Stimulated activated CD8-positive, alpha-beta memory T cell treated with anti-CD3 and anti-CD28 coated beads, Interleukin-7, amount 100 ng/mL, for 24 hours (primary cell): ENCODE data around the gene GUCY1B1.

Experiments used
- DNase-seq: peaks from one replicate; pipeline ENCODE4 v3.0.0-alpha.2; 2020; ENCODE audit warnings: low read depth

The GUCY1B1 gene

GRCh38 chr4:155800685-155801343, 42.0 kb downstream of the GUCY1B1 start:
- DNase-seq, result no peak

- DNase-seq, result no peak
Observed at GRCh38 chr4:155802190-155802959, 43.6 kb downstream of the GUCY1B1 start.

DNA sequence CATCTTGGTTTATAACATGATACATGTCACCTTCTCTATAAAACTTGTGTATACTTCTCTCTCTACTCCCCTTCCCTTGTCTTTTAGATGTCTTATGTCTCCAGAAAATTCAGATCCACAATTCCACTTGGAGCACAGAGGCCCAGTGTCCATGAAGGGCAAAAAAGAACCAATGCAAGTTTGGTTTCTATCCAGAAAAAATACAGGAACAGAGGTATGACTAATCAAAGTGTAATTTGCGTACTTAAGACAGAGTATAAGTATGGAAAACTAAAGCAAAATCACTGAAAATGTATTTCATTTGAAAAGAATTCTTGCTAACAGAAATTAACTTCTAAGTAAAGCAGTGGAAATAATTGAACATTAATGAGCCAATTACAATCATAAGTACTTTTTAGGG, 46.2 kb downstream of the GUCY1B1 start:
- no peak for DNase-seq

DNA sequence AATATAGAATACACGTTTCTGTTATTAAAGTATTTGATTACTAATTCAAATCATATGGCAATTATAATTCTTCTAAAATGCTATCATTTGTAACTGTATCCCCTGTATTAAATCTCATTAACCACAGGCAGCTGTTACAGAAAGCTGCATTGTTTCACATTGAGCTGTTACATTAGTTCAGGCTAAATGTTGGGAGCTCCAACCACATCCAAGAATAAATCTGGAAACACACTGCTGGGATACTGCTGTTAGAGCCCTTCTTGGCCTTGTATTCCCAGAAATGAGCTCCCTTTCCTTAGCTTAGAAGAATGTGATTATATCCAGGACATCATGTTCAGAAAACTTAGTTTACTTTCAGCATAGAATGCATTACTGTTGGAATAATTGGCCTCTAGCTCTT, 48.2 kb downstream of the GUCY1B1 start:
- DNase-seq, result no peak

GRCh38 chr4:155809835-155810234, 51.0 kb downstream of the GUCY1B1 start:
- no peak for DNase-seq

GRCh38 chr4:155811083-155811482, 52.3 kb downstream of the GUCY1B1 start:
- no peak for DNase-seq

DNA sequence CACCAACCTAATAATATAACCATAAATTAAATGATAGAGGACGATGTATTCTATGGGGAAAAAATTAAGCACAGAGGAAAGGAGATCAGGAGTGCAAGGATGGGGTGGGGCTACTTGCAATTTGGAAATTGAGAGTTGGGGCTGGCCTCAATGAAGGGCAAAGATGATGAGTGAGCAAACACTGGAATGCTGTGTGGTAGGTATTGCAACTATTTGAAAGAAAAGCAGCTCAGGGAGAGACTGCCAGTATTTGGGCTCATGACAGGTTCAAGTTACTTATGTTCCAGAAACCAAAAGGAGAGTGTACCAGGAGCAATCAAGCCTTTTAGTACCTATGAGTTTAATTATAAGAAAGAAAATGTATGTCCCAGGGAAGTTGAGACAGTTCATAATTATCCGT, 59.8 kb downstream of the GUCY1B1 start:
- DNase-seq, result no peak

DNA sequence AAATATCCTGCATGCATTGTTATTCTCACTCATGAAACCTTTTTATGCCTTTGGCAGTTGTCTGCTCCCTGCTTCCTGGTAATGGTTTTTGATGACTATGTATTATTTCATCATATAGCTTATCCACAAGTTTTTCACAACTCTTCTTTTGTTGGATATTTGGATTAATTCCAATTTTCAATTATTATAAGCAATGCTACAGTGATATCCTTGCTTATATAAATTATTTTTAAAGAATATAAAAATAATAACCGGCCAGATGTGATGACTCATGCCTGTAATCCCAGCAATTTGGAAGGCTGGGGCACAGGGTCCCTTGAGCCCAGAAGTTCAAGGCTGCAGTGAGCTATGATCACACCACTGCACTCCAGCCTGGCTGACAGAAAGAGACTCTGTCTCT, 60.2 kb downstream of the GUCY1B1 start:
- no peak for DNase-seq

- no peak for DNase-seq
Observed at GRCh38 chr4:155820887-155821518, 62.2 kb downstream of the GUCY1B1 start.

DNA sequence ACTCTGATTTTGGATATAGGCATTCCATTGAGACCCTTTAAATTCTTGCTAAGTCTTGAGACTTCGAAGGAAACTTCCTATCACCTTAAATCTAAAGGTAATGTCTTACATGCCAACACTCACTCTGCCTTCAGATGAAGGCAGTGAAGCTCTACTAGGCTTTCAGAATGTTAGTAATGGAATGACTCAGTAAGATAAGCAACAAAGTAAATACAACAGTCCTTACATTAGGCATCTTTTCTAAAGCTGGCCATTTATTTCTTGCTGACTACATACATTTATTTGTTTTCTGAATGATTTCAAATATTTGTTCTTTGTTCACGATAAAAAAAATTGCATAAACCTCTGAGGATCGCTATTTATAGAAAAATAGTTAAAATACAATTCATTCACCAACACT, 63.8 kb downstream of the GUCY1B1 start:
- no peak for DNase-seq

GRCh38 chr4:155828628-155829027, 69.8 kb downstream of the GUCY1B1 start:
- DNase-seq, result no peak

GRCh38 chr4:155832664-155833063, 73.8 kb downstream of the GUCY1B1 start:
- no peak for DNase-seq

DNA sequence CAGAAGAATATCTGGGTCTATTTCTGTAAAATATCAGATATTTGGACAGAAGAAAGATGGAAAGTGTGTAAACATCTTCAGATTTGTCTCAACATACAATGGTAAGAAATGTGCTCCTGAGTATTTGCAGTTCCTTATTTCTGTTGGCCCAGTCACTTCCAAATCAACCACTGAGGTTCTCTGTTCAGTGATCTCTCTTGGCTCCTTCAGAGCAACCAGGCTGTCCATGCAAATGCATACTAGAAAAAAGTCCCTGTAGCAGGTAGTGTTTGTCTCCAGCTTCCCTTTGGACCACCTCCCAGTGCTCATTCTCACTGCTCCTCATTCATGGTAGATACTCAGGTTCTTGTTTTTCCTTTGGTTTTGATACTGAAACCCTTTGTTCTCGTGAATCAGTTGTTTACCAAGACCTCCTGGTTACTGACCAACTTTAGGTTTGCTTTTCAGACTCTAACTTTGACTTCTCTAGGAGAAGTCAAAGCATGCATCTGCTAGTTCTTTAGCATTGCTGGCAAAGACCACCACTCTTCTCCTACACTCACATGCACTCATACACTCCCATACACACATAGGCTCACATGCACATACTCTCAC, 78.5 kb downstream of the GUCY1B1 start:
- no peak for DNase-seq

DNA sequence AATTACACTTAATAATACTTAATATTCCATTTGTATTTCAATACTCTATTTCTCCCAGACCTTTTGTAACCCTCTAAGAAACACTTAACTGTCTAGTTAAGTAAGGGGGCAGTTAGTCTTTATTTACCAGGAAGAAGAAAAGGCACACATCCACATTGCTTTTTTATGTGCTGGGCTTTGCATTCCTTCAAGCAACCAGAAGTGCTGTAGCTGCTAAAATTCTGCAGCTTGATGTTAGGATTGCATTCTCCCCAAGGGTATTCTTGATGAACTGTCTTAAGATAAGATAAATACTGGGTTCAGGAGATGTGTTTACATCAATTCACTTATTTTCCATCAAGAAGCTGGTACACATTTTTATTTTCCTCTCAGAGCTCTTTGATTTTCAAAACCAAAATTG, 83.3 kb downstream of the GUCY1B1 start:
- no peak for DNase-seq

- DNase-seq, result no peak
Observed at GRCh38 chr4:155846929-155847328, 88.1 kb downstream of the GUCY1B1 start.

- DNase-seq, result no peak
Observed at GRCh38 chr4:155849042-155849441, 90.2 kb downstream of the GUCY1B1 start.

DNA sequence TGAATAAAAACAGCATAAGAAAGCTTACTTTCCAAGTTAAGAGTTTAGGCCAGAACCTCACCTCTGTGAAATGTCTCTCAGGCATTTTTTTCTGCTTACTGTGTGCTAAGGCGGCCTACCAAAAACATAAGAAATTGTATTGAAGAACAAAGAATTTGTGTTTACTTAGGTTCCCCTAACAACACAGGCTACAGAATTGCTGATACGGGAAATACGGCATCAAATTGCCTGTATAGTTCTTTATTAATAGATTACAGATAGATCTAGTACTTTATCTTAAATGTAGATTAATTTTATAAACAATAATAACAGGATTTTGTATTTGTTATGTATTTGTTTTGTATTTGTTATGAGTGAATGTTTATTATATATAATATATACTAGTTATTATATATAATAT, 94.4 kb downstream of the GUCY1B1 start:
- DNase-seq, result no peak

GRCh38 chr4:155854582-155855226, 95.9 kb downstream of the GUCY1B1 start:
- DNase-seq, result no peak

DNA sequence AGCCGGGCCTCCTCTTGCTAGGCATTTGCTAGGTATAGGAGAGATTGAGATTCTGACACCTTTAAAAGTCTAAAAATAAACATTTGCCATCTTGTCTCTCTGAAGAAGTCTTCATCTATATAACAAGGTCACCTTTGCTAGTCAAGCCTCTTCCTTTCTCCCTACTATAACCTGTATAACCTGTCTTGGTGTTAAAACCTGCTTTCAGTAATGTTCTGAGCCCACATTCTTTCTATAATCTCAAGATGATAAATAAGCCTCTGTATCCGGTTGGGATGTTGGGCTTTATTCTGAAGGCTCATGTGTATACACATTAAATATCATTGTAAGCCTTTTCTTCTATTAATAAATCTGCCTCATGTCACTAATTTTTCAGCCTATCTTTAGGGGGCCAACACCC, 97.1 kb downstream of the GUCY1B1 start:
- DNase-seq, result no peak
